CD4-positive, alpha-beta T cell treated with Interleukin-12 subunit alpha and Interleukin-12 subunit beta, for 1 hour (primary cell): ENCODE measurements around the gene IGF2BP2.

ENCODE experiments used
- DNase-seq: peaks from one replicate; pipeline ENCODE4 v3.0.0-alpha.2; 2020

The IGF2BP2 gene

GRCh38 chr3:185764163-185764979, 60.5 kb downstream of the IGF2BP2 start:
- no peak for DNase-seq

- DNase-seq, result no peak
Observed at GRCh38 chr3:185763347-185764005, 61.4 kb downstream of the IGF2BP2 start.

- DNase-seq, result no peak
Observed at GRCh38 chr3:185760550-185760949, 64.3 kb downstream of the IGF2BP2 start.

DNA sequence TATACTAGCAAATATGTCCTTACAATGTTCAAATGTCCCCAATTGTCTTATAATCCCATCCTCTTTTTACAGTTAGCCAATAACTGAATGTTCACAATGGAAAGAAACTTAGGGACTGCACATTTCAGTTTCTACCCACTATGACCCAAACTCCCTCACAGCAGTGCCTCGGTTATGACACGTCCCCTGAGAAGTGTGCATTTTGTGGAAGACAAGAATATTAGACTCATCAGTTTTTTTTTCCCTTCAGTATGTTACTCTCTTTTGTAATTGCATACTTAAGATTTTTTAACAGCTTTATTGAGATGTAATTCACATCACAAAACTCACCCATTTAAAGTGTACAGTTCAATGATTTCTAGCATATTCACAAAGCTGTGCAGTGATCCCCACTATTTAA, 64.8 kb downstream of the IGF2BP2 start:
- DNase-seq, result no peak

DNA sequence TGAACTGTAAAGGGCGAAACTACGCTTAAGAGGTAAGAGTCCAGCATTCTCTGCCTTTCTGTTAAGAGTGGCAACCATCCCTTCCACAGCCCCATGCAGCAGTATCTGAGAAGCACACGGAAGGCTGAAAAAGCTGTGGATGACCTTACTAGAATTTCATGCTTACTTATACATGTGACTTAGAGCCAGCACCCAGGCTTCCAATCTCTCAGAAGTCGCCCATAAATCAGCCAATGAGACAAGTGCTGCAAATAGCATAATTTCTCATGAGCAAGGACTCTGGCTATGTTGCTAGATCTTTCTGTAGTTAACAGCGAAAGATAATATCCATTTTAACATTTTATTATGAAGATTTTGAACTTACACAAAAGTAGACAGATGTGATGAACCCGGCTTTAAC, 65.3 kb downstream of the IGF2BP2 start:
- no peak for DNase-seq

- DNase-seq, result no peak
Observed at GRCh38 chr3:185758912-185759311, 65.9 kb downstream of the IGF2BP2 start.

GRCh38 chr3:185757176-185757575, 67.7 kb downstream of the IGF2BP2 start:
- no peak for DNase-seq

GRCh38 chr3:185756477-185756876, 68.4 kb downstream of the IGF2BP2 start:
- DNase-seq, result no peak

- DNase-seq, result no peak
Observed at GRCh38 chr3:185754920-185755319, 69.9 kb downstream of the IGF2BP2 start.

GRCh38 chr3:185753354-185753753, 71.5 kb downstream of the IGF2BP2 start:
- no peak for DNase-seq

DNA sequence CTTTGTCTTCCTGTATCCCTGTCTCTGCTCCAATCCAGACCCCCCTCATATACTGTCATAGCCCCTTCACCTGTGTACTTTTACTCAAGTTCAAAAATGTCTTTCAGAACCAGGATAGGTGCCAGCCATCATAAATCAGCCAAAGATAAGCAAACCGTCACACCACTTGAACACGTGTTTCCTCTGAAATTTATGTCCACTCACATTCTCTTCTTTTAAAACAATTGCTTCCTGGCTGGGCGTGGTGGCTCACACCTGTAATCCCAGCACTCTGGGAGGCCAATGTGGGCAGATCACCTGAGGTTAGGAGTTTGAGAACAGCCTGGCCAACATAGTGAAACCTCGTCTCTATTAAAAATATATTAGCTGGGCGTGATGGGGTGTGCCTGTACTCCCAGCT, 74.1 kb downstream of the IGF2BP2 start:
- DNase-seq, result no peak

DNA sequence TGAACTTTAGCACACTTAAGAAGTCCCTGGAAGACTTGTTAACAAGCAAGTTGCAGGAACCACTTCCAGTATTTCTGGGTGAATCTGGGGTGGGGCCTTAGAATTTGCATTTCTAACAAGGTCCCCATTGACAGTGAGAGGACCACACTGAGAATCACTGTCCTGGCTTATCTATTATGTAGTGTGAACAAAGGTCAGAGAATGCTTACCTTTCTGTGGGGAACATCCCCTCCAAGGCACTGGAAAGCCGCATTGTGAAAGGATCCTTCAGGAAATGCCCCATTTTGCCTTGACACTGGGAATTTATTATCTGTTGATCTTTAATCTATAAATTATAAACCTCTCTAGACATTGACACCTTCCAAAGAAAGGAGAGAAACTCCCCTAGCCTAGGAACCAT, 74.8 kb downstream of the IGF2BP2 start:
- DNase-seq, result no peak

DNA sequence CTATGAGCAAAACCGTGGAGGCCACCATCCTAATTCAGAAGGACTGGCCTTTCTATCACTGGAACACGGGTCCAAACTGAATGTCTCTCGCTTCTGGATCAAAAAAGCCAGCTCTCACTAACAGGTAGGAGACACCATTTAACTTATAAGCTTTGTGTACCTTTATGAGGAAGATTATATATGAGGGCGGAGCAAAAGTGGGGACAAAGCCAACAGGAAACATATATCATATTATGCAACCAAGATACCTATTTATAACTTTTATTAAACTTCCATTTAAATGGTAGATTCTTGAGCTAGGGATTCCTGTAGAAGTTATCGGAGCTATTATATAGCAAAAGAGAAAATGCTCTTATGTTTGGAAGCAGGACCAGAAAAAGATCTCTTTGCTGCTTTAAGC, 78.4 kb downstream of the IGF2BP2 start:
- no peak for DNase-seq

DNA sequence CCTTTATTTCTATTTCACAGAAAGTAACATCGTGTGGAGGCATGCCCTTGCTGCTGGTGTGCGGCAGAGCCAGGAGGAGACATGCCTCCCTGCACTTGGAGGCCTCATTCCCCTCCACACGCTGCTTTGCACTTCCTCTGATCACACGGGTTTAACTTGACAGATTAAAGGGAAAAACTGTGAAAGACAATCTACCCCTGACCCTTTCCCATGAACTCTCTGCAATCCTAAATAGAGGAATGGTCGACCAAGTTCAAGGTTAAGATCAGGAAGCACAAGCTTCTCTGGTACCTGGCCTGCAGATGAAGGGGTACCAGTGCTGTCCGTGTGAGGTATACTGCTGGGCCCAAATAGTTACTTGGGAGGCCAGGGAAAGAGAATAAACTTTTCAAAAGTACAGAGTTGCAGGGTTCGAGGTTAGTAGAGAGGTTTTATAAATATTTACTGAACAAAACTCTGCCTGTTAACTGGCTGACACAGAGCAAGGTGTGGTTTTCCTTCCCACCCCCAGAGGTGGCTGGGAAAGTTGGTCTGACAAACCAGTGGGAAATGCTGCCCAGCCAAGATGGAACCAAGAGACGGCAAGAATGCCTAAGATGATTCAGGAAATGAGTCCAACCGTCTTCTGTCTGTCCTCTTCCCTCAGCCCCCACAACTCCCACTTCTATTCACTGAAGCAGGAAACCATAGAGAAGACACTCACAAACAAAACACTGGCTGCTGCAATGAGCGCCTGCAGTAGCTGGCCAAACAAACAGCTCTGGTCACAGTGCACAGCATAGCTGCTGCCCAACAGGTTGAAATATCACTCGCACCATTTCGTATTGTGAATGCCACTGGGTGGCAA, 79.6 kb downstream of the IGF2BP2 start:
- DNase-seq, result no peak

GRCh38 chr3:185741586-185741985, 83.3 kb downstream of the IGF2BP2 start:
- DNase-seq, result no peak

- no peak for DNase-seq
Observed at GRCh38 chr3:185740133-185740532, 84.7 kb downstream of the IGF2BP2 start.

DNA sequence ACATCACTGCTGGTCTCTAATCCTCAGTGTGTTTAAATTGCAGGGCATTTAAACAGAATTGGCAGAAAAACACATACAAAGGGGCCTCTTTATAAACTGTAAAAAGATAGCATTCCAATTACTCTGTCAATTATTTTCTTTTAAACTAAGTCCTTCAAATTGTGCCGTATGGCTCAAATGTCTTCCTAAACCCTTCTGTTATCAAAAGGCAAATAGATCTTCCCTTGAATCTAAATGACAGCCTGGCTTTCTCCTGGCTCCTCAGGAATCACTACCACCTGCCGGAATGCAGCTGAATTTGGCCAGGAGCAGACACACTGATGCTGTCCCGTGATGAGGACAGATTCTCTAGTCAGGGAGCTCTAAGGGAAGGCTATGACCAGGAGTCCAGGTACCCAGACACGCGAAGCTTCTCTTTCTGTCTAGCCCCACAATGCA, 85.6 kb downstream of the IGF2BP2 start:
- DNase-seq, result no peak

GRCh38 chr3:185737740-185738680, 86.8 kb downstream of the IGF2BP2 start:
- no peak for DNase-seq

- no peak for DNase-seq
Observed at GRCh38 chr3:185737020-185737419, 87.8 kb downstream of the IGF2BP2 start.

DNA sequence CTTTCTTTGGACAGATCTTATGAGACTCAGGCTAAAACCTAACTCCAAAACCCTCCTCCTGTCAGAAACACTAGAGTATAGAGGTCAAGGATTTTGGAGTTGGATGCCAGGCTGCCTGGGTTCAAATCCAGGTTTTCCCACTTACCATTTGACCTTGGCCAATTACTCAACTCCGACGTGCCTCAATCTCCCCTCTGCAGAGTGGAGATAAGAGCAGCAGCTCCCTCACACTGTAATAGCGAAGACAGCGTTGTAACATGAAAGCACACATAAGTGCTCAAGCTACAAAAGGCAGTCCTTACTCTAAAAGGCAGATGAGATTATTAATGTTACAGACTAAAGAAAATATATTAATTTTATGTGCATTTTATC, 90.1 kb downstream of the IGF2BP2 start:
- DNase-seq, result no peak

- no peak for DNase-seq
Observed at GRCh38 chr3:185733980-185734724, 90.7 kb downstream of the IGF2BP2 start.

DNA sequence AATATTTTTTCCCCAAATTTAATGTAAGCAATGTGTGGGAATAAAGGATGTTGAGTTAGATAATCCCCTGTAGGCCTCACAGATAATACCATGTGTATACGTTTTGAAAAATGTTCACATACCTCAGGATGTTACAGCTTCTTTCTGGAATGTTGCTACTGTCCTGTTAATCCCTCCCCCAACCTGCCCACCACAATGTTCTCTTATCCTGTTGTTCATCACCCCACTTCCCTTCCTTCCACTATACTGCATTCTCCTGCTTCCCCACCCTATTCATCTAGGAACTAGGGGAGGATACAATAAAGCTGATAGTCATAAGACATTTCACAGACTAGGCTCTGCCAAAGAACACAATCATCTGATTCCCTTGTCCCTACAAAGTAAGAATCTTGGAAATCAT, 92.1 kb downstream of the IGF2BP2 start:
- no peak for DNase-seq
